ENCODE results near the gene URGCP.

URGCP gene

GRCh38 chr7:43877968-43878864 lies 28.2 kb downstream of the URGCP start:
- no peak overlapping the region for H3K4me3 ChIP-seq
- no peak overlapping the region for H3K27ac ChIP-seq

- Histone ChIP-seq H3K4me3 (no peak overlapping the region), H3K27ac (no peak overlapping the region)
These were observed 29.2 kb downstream of the URGCP start for GRCh38 chr7:43876976-43877745.

GRCh38 chr7:43876241-43876640 lies 30.2 kb downstream of the URGCP start:
- Histone ChIP-seq H3K27ac (no peak overlapping the region), H3K4me3 (no peak overlapping the region)

GRCh38 chr7:43873300-43873699 lies 33.1 kb downstream of the URGCP start:
- Histone ChIP-seq H3K27ac (peak overlapping the region in 18 of 21 experiments; percentile 8 to 91 (median 74)), H3K4me3 (no peak overlapping the region)

GRCh38 chr7:43872406-43873110 lies 33.8 kb downstream of the URGCP start:
- Histone ChIP-seq H3K4me3 (no peak overlapping the region), H3K27ac (peak overlapping the region in 18 of 21 experiments; percentile 8 to 91 (median 74))

- H3K4me3 ChIP-seq = no peak overlapping the region
- H3K27ac ChIP-seq = peak overlapping the region in 2 of 21 experiments; percentile 8 to 61
These were observed 35.3 kb downstream of the URGCP start for GRCh38 chr7:43871064-43871463.

- Histone ChIP-seq H3K27ac (peak overlapping the region in 19 of 21 experiments; percentile 67 to 95 (median 88)), H3K4me3 (peak overlapping the region in 1 of 7 experiments; percentile 92)
These were observed 36.1 kb downstream of the URGCP start for GRCh38 chr7:43870316-43870715.

- peak overlapping the region; percentile 75 to 97 (median 92) for H3K4me3 ChIP-seq
- peak overlapping the region in 20 of 21 experiments; percentile 67 to 95 (median 88) for H3K27ac ChIP-seq
These were observed 36.5 kb downstream of the URGCP start for GRCh38 chr7:43869867-43870240.

GRCh38 chr7:43869006-43869866 lies 37.2 kb downstream of the URGCP start, which contains the start of gene MRPS24:
Gene MRPS24, minus strand, starts transcription at chr7:43869517. Its CDS starts 22 bp downstream, at chr7:43869495.
- Histone ChIP-seq H3K27ac (peak within 1 kb of the TSS; percentile 67 to 95 (median 88)), H3K4me3 (peak within 1 kb of the TSS; percentile 75 to 97 (median 92))

GRCh38 chr7:43868681-43869005 lies 37.8 kb downstream of the URGCP start:
- Histone ChIP-seq H3K27ac (peak overlapping the region in 20 of 21 experiments; percentile 67 to 95 (median 88)), H3K4me3 (peak overlapping the region; percentile 75 to 97 (median 92))

GRCh38 chr7:43868181-43868580 lies 38.2 kb downstream of the URGCP start:
- Histone ChIP-seq H3K27ac (no peak overlapping the region), H3K4me3 (peak overlapping the region in 4 of 7 experiments; percentile 78 to 96 (median 90))

GRCh38 chr7:43865277-43865676 lies 41.1 kb downstream of the URGCP start:
- Histone ChIP-seq H3K27ac (no peak overlapping the region), H3K4me3 (no peak overlapping the region)

GRCh38 chr7:43864126-43864525 lies 42.3 kb downstream of the URGCP start:
- Histone ChIP-seq H3K4me3 (no peak overlapping the region), H3K27ac (no peak overlapping the region)

- Histone ChIP-seq H3K27ac (no peak overlapping the region), H3K4me3 (no peak overlapping the region)
These were observed 49.4 kb downstream of the URGCP start for GRCh38 chr7:43856996-43857395.

- Histone ChIP-seq H3K27ac (no peak overlapping the region), H3K4me3 (no peak overlapping the region)
These were observed 50.1 kb downstream of the URGCP start for GRCh38 chr7:43856316-43856715.

- Histone ChIP-seq H3K4me3 (no peak overlapping the region), H3K27ac (no peak overlapping the region)
These were observed 51.2 kb downstream of the URGCP start for GRCh38 chr7:43855176-43855575.

GRCh38 chr7:43851805-43852204 lies 54.6 kb downstream of the URGCP start:
- Histone ChIP-seq H3K4me3 (no peak overlapping the region), H3K27ac (no peak overlapping the region)

- H3K4me3 ChIP-seq = no peak overlapping the region
- no peak overlapping the region for H3K27ac ChIP-seq
These were observed 55.9 kb downstream of the URGCP start for GRCh38 chr7:43850348-43851116.

Measured in skin epidermis (tissue), 12 donors.